Mesothelial cell of epicardium (in vitro differentiated cells): ENCODE data around the gene BCOR. TPM values are rescaled to one million over a fixed set of nuclear protein-coding genes. Genes with fewer than 3 reads are reported as not detected.

ENCODE experiments used
- DNase-seq, 2 experiments: peaks; one replicate each; pipeline ENCODE4 v3.0.0; 2021; ENCODE audit warnings: low spot score in 2 of 2; ENCODE audit not compliant: unreplicated experiment in 2 of 2
- H3K27ac Mint-ChIP-seq: 2 replicates; pipeline ENCODE4 v1.8.0; 2021; ENCODE audit warnings: mixed read lengths
- H3K27me3 Mint-ChIP-seq: 2 replicates; pipeline ENCODE4 v1.8.0; 2021; ENCODE audit warnings: low read depth, mixed read lengths
- H3K36me3 Mint-ChIP-seq: 2 replicates; pipeline ENCODE4 v1.8.0; 2021; ENCODE audit warnings: mixed read lengths
- H3K4me1 Mint-ChIP-seq: 2 replicates; pipeline ENCODE4 v1.8.0; 2021; ENCODE audit warnings: mixed read lengths
- H3K4me3 Mint-ChIP-seq: 2 replicates; pipeline ENCODE4 v1.8.0; 2021; ENCODE audit warnings: mild to moderate bottlenecking, moderate library complexity, mixed read lengths
- H3K9me3 Mint-ChIP-seq: 2 replicates; pipeline ENCODE4 v1.8.0; 2021; ENCODE audit warnings: mixed read lengths
- total RNA-seq: library from RNA; stranded (reverse); gene quantifications from 3 replicates; pipeline ENCODE4 v1.2.1, GENCODE V29; 2021
- TF ChIP-seq, protein P1 (sequence below): fragments of 200-600 bp; sonication (generic); IDR thresholded peaks from one replicate; pipeline ENCODE4 v1.5.0; 2021; ENCODE audit warnings: antibody characterized with exemption; ENCODE audit not compliant: unreplicated experiment

Gene BCOR
- total RNA-seq, 1 donor from 2014 or later: 52.3 TPM

DNA sequence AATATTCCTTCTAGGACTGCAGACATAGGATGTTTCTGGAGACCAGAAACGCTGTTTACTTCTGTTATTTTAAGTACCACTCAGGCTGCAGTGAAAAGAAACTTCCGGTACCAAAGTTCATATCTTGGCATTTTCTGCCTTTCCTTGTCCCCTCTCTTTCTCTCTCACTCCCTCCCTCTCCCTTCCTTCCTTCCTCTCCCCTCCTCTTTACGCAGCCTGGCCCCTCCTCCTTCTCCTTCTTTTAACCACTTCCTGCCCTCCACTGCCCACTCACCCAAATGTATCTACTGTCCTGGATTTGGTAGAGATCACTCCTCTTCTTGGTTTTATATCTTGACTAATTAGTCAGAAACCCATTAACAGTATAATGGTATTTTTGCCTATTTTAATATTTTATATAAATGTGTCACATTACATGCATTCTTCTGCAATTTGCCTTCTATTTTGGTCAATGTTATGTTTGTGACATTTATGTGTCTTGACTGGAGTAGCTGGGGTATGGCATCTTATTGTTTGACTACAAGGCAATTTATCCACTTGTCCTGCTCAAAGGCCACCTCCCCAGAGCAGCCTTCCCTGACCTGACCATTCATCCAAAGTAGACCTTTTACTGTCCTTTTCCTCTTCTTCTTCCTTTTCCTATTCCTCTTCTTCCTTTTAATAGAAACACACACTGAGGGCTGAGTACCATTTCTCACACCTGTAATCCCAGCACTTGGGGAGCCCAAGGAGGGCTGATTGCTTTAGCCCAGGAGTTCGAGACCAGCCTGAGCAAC is 56.9 kb downstream of the BCOR start:
- Mint-ChIP-seq H3K9me3 (peaks cover 16% of the 10 kb centered on the region), H3K4me3 (no peak overlapping the region), H3K36me3 (no peaks in the 10 kb centered on the region), H3K4me1 (no peaks in the 10 kb centered on the region), H3K27me3 (no peaks in the 10 kb centered on the region), H3K27ac (no peak overlapping the region)
- no peak for DNase-seq
- TF ChIP-seq, protein P1, sequence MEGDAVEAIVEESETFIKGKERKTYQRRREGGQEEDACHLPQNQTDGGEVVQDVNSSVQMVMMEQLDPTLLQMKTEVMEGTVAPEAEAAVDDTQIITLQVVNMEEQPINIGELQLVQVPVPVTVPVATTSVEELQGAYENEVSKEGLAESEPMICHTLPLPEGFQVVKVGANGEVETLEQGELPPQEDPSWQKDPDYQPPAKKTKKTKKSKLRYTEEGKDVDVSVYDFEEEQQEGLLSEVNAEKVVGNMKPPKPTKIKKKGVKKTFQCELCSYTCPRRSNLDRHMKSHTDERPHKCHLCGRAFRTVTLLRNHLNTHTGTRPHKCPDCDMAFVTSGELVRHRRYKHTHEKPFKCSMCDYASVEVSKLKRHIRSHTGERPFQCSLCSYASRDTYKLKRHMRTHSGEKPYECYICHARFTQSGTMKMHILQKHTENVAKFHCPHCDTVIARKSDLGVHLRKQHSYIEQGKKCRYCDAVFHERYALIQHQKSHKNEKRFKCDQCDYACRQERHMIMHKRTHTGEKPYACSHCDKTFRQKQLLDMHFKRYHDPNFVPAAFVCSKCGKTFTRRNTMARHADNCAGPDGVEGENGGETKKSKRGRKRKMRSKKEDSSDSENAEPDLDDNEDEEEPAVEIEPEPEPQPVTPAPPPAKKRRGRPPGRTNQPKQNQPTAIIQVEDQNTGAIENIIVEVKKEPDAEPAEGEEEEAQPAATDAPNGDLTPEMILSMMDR: no peak

DNA sequence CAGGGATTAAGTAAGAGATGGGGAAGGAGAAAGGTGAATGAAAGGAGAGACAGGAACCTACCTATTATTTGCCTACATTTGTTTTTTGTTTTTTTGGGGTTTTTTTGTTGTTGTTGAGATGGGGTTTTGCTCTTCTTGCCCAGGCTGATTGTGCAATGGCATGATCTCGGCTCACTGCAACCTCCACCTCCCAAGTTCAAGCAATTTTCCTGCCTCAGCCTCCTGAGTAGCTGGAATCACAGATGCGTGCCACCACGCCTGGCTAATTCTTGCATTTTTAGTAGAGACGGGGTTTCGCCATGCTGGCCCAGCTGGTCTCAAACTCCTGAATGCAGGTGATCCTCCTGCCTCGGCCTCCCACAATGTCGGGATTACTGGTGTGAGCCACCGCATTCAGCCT is 57.9 kb downstream of the BCOR start:
- no peaks in the 10 kb centered on the region for H3K27me3 Mint-ChIP-seq
- no peak overlapping the region for H3K4me3 Mint-ChIP-seq
- TF ChIP-seq, protein P1: no peak
- H3K27ac Mint-ChIP-seq: no peak overlapping the region
- no peaks in the 10 kb centered on the region for H3K4me1 Mint-ChIP-seq
- no peaks in the 10 kb centered on the region for H3K36me3 Mint-ChIP-seq
- DNase-seq: no peak
- peaks cover 16% of the 10 kb centered on the region for H3K9me3 Mint-ChIP-seq

DNA sequence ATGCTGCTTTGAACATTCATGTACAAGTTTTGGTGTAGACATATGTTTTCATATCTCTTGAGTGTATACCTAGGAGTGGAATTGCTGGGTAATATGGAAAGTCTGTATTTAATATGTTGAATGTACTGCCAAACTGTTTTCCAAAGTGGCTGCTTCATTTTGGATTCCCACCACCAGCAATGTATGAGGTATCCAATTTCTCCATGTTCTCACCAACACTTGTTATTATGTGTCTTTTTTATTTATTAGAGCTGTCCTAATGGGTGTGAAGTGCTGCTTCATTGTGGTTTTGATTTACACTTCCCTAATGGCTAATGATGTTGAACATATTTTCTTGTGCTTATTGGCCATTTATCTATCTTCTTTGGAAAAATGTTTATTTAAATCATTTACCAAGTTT is 60.4 kb downstream of the BCOR start:
- Mint-ChIP-seq H3K4me1 (no peaks in the 10 kb centered on the region), H3K36me3 (no peaks in the 10 kb centered on the region), H3K27me3 (no peaks in the 10 kb centered on the region), H3K9me3 (peaks cover 12% of the 10 kb centered on the region), H3K27ac (no peak overlapping the region), H3K4me3 (no peak overlapping the region)
- TF ChIP-seq, protein P1: no peak
- DNase-seq: no peak

- Mint-ChIP-seq H3K27ac (no peak overlapping the region), H3K36me3 (no peaks in the 10 kb centered on the region), H3K4me3 (no peak overlapping the region), H3K9me3 (peaks cover 12% of the 10 kb centered on the region), H3K4me1 (no peaks in the 10 kb centered on the region), H3K27me3 (no peaks in the 10 kb centered on the region)
- DNase-seq: no peak
- TF ChIP-seq, protein P1: no peak
Observed at GRCh38 chrX:40035726-40036125, 62.0 kb downstream of the BCOR start.

GRCh38 chrX:40031911-40032310 is 65.8 kb downstream of the BCOR start:
- no peak for DNase-seq
- Mint-ChIP-seq H3K36me3 (no peaks in the 10 kb centered on the region), H3K27ac (no peak overlapping the region), H3K4me1 (no peaks in the 10 kb centered on the region), H3K9me3 (peaks cover 19% of the 10 kb centered on the region), H3K27me3 (no peaks in the 10 kb centered on the region), H3K4me3 (no peak overlapping the region)
- TF ChIP-seq, protein P1: no peak
